Right renal pelvis (tissue), 4 donors: ENCODE results near the gene DAZ2. TPM values are rescaled to one million over a fixed set of nuclear protein-coding genes. Genes with fewer than 3 reads are reported as not detected.
"Not testable (repeated sequence)": the region's sequence is repeated elsewhere in the genome, so short reads cannot be mapped to it uniquely, and the experiment has no call there.

Experiments
- DNase-seq, 4 donors: peaks; one replicate each; pipeline ENCODE4 v3.0.0-alpha.2; 2013; ENCODE audit warnings: low read depth in 4 of 4, low spot score in 3 of 4, missing footprints in 1 of 4
- polyA plus RNA-seq, 4 donors: library from polyadenylated mRNA; unstranded; fragments of 120-200 nt; gene quantifications; one replicate each; pipeline ENCODE4 v1.2.1, GENCODE V29; 2013; ENCODE audit not compliant: insufficient read length in 4 of 4

Gene DAZ2, protein sequence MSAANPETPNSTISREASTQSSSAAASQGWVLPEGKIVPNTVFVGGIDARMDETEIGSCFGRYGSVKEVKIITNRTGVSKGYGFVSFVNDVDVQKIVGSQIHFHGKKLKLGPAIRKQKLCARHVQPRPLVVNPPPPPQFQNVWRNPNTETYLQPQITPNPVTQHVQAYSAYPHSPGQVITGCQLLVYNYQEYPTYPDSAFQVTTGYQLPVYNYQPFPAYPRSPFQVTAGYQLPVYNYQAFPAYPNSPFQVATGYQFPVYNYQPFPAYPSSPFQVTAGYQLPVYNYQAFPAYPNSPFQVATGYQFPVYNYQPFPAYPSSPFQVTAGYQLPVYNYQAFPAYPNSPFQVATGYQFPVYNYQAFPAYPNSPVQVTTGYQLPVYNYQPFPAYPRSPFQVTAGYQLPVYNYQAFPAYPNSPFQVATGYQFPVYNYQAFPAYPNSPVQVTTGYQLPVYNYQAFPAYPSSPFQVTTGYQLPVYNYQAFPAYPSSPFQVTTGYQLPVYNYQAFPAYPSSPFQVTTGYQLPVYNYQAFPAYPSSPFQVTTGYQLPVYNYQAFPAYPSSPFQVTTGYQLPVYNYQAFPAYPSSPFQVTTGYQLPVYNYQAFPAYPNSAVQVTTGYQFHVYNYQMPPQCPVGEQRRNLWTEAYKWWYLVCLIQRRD
- not detected for polyA plus RNA-seq

- DNase-seq = not testable (repeated sequence)
Observed at GRCh38 chrY:23219233-23219632, at the start of gene DAZ2. DAZ2 (plus strand) TSS chrY:23219533; CDS start chrY:23219741, 208 bp downstream.

GRCh38 chrY:23198908-23199307 lies 20.4 kb upstream of the DAZ2 start, which contains the start of gene DAZ1:
DAZ1 (minus strand) TSS chrY:23199008; CDS start chrY:23198800, 208 bp downstream.
- not testable (repeated sequence) for DNase-seq

DNA sequence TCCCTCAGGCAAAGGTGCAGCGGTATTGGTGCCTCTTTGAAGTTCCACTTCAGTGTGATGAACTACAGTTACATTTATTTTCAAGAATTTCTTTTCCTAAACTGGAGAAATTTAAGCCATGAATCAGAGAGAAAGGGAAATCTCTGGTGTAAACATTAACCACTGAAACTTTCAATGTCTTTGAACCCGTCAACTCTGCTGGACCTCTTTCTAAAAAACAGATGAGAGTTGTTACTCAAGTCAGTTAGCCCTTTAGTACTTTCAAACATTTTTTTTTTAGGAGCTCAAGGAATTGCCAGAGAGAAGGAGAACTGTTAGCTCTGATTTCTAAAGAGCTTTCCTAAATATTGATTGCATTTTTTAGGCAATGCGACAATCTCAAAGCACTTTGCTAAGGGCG lies 11.9 kb upstream of the DAZ2 start:
- not testable (repeated sequence) for DNase-seq

- not testable (repeated sequence) for DNase-seq
Observed at GRCh38 chrY:23209802-23210495, 9.4 kb upstream of the DAZ2 start.

DNA sequence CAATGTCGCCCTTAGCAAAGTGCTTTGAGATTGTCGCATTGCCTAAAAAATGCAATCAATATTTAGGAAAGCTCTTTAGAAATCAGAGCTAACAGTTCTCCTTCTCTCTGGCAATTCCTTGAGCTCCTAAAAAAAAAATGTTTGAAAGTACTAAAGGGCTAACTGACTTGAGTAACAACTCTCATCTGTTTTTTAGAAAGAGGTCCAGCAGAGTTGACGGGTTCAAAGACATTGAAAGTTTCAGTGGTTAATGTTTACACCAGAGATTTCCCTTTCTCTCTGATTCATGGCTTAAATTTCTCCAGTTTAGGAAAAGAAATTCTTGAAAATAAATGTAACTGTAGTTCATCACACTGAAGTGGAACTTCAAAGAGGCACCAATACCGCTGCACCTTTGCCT lies 8.7 kb upstream of the DAZ2 start:
- not testable (repeated sequence) for DNase-seq

Other genes starting within 250 kb of the DAZ2 start
- not detected for gene BPY2, start 235.3 kb upstream of the DAZ2 start, polyA plus RNA-seq
- gene DAZ1, start 20.5 kb upstream of the DAZ2 start, polyA plus RNA-seq = not detected